ENCODE results near the gene RNASEH2B. TPM values are rescaled to one million over a fixed set of nuclear protein-coding genes. Genes with fewer than 3 reads are reported as not detected.

Gene RNASEH2B
- polyA plus RNA-seq, 3 donors = 30.9 to 71.5 (median 65.9) TPM

- 100% methylated on average over 6 of the region's 6 CpGs for WGBS (ENCODE audit: insufficient coverage)
- Histone ChIP-seq H2AFZ (ENCODE audit: insufficient read depth, low read depth, low read length, poor library complexity, severe bottlenecking) (no peak overlapping the region), H3K27me3 (ENCODE audit: control insufficient read depth in 2 of 2, insufficient read depth in 2 of 2, low read length in 2 of 2) (no peaks in the 10 kb centered on the region), H3K9me3 (replicated peaks in 1 of 2; ENCODE audit: control insufficient read depth in 1 of 2, insufficient read depth in 1 of 2, low read length in 2 of 2) (no peaks in the 10 kb centered on the region), H3K9ac (ENCODE audit: insufficient read depth, low read length, poor library complexity, severe bottlenecking) (no peak overlapping the region), H3K79me2 (ENCODE audit: insufficient read depth, low read length) (peaks cover 73% of the 10 kb centered on the region), H4K20me1 (ENCODE audit: insufficient read depth, low read length) (no peaks in the 10 kb centered on the region), H3K27ac (ENCODE audit: low read depth in 1 of 2, low read length in 2 of 2) (no peak overlapping the region), H3K4me2 (replicated peaks; ENCODE audit: extremely low read depth, low read length, poor library complexity, severe bottlenecking) (no peak overlapping the region), H3K4me1 (ENCODE audit: control insufficient read depth in 1 of 2, insufficient read depth in 2 of 2, low read length in 2 of 2) (peaks cover 38 to 50% of the 10 kb centered on the region in 2 donors), H3K4me3 (replicated peaks in 1 of 3; ENCODE audit: low read depth in 2 of 3, low read length in 3 of 3) (no peak overlapping the region), H3K36me3 (replicated peaks in 1 of 2; ENCODE audit: control insufficient read depth in 1 of 2, insufficient read depth in 2 of 2, low read length in 2 of 2) (peaks cover 15 to 40% of the 10 kb centered on the region in 2 donors)
- Mint-ChIP-seq H3K4me3 (no peak overlapping the region), H3K27me3 (ENCODE audit: low read depth in 3 of 3) (no peaks in the 10 kb centered on the region), H3K9me3 (peaks cover 0 to 4% (median 0%) of the 10 kb centered on the region in 7 donors), H3K27ac (no peak overlapping the region), H3K4me1 (peaks cover 48% of the 10 kb centered on the region), H3K36me3 (peaks cover 54 to 56% of the 10 kb centered on the region in 2 donors)
- TF ChIP-seq, protein P1, sequence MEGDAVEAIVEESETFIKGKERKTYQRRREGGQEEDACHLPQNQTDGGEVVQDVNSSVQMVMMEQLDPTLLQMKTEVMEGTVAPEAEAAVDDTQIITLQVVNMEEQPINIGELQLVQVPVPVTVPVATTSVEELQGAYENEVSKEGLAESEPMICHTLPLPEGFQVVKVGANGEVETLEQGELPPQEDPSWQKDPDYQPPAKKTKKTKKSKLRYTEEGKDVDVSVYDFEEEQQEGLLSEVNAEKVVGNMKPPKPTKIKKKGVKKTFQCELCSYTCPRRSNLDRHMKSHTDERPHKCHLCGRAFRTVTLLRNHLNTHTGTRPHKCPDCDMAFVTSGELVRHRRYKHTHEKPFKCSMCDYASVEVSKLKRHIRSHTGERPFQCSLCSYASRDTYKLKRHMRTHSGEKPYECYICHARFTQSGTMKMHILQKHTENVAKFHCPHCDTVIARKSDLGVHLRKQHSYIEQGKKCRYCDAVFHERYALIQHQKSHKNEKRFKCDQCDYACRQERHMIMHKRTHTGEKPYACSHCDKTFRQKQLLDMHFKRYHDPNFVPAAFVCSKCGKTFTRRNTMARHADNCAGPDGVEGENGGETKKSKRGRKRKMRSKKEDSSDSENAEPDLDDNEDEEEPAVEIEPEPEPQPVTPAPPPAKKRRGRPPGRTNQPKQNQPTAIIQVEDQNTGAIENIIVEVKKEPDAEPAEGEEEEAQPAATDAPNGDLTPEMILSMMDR (IDR thresholded peaks at IDR 0.05) = no peak
- no peak for DNase-seq
- intact Hi-C loops (cut with micrococcal nuclease) = no loop called here
These were observed 22.5 kb downstream of the RNASEH2B start for GRCh38 chr13:50932091-50932490.

- intact Hi-C loops (cut with micrococcal nuclease) = no loop called here
These were observed 25.3 kb downstream of the RNASEH2B start for GRCh38 chr13:50934735-50935435.

More at GRCh38 chr13:50934735-50935435, 25.3 kb downstream of the RNASEH2B start:
- Histone ChIP-seq H3K27me3 (ENCODE audit: control insufficient read depth in 2 of 2, insufficient read depth in 2 of 2, low read length in 2 of 2) (no peaks in the 10 kb centered on the region), H3K79me2 (ENCODE audit: insufficient read depth, low read length) (peaks cover 62% of the 10 kb centered on the region), H3K4me3 (replicated peaks in 1 of 3; ENCODE audit: low read depth in 2 of 3, low read length in 3 of 3) (no peak overlapping the region), H3K36me3 (replicated peaks in 1 of 2; ENCODE audit: control insufficient read depth in 1 of 2, insufficient read depth in 2 of 2, low read length in 2 of 2) (peaks cover 21 to 52% of the 10 kb centered on the region in 2 donors), H4K20me1 (ENCODE audit: insufficient read depth, low read length) (no peaks in the 10 kb centered on the region), H3K4me1 (ENCODE audit: control insufficient read depth in 1 of 2, insufficient read depth in 2 of 2, low read length in 2 of 2) (peaks cover 31 to 36% of the 10 kb centered on the region in 2 donors), H3K9ac (ENCODE audit: insufficient read depth, low read length, poor library complexity, severe bottlenecking) (no peak overlapping the region), H3K27ac (ENCODE audit: low read depth in 1 of 2, low read length in 2 of 2) (peak overlapping the region; percentile 44 to 77), H2AFZ (ENCODE audit: insufficient read depth, low read depth, low read length, poor library complexity, severe bottlenecking) (no peak overlapping the region), H3K9me3 (replicated peaks in 1 of 2; ENCODE audit: control insufficient read depth in 1 of 2, insufficient read depth in 1 of 2, low read length in 2 of 2) (no peaks in the 10 kb centered on the region), H3K4me2 (replicated peaks; ENCODE audit: extremely low read depth, low read length, poor library complexity, severe bottlenecking) (no peak overlapping the region)
- peak overlapping the region; percentile 57 to 94 (median 82) for H3K27ac Mint-ChIP-seq
- H3K4me3 Mint-ChIP-seq = no peak overlapping the region
- peaks cover 0 to 4% (median 0%) of the 10 kb centered on the region in 7 donors for H3K9me3 Mint-ChIP-seq
- peaks cover 31% of the 10 kb centered on the region for H3K4me1 Mint-ChIP-seq
- TF ChIP-seq, protein P1 (IDR thresholded peaks at IDR 0.05) = no peak
- WGBS (ENCODE audit: insufficient coverage) = 42% methylated on average over 4 of the region's 5 CpGs
- peak; percentile 34 to 52 (median 48) for DNase-seq
- no peaks in the 10 kb centered on the region for H3K27me3 Mint-ChIP-seq (ENCODE audit: low read depth in 3 of 3)
- peaks cover 62 to 63% of the 10 kb centered on the region in 2 donors for H3K36me3 Mint-ChIP-seq

Data from CD14-positive monocyte (primary cell).